Measurements from ENCODE around the gene TMEM128. TPM values are rescaled to one million over a fixed set of nuclear protein-coding genes. Genes with fewer than 3 reads are reported as not detected.

Gene TMEM128
- total RNA-seq, 1 experiment from 2014 or later: 19.0 TPM

Other genes with a start within 250 kb of the TMEM128 start
- gene OTOP1, start 21.3 kb downstream of the TMEM128 start, total RNA-seq (2022): not detected in 2 replicates
- gene LYAR, start 41.9 kb upstream of the TMEM128 start, total RNA-seq (2022): 27.3 and 29.8 TPM in 2 replicates
- gene ZBTB49, start 42.0 kb upstream of the TMEM128 start, total RNA-seq (2022): 3.5 and 7.2 TPM in 2 replicates
- gene NSG1, start 138.9 kb upstream of the TMEM128 start, total RNA-seq (2022): 5.5 and 7.2 TPM in 2 replicates